Measurements from ENCODE around the gene BCAS3. TPM values are rescaled to one million over a fixed set of nuclear protein-coding genes. Genes with fewer than 3 reads are reported as not detected.
A peak's percentile ranks its signal among the peaks of the same experiment; 100 is the strongest.

The BCAS3 gene
- total and polyA plus RNA-seq, 4 experiments from 2014 or later, result 27.0 to 45.2 (median 41.2) TPM

GRCh38 chr17:61250335-61250890, 572.8 kb downstream of the BCAS3 start:
- ChIA-PET CTCF (ENCODE audit: partially characterized antibody) (no interaction called here), POLR2A (ENCODE audit: partially characterized antibody) (no interaction called here)
- Mint-ChIP-seq H3K9me3 (no peaks in the 10 kb centered on the region), H3K4me3 (no peak overlapping the region), H3K27me3 (no peaks in the 10 kb centered on the region), H3K4me1 (peaks cover 0 to 6% (median 0%) of the 10 kb centered on the region in 4 donors), H3K36me3 (no peaks in the 10 kb centered on the region), H3K27ac (no peak overlapping the region)
- intact Hi-C loops (cut with micrococcal nuclease), result no loop called here
- no peak for DNase-seq
- Histone ChIP-seq H3K27me3 (ENCODE audit: insufficient read depth, low read length) (no peaks in the 10 kb centered on the region), H3K36me3 (ENCODE audit: insufficient read depth, low read length) (no peaks in the 10 kb centered on the region), H3K9me3 (ENCODE audit: control insufficient read depth in 1 of 2, low read length in 2 of 2) (no peaks in the 10 kb centered on the region), H3K4me1 (ENCODE audit: insufficient read depth, low read length) (no peaks in the 10 kb centered on the region), H3K27ac (ENCODE audit: low read depth, low read length) (no peak overlapping the region), H3K4me3 (ENCODE audit: low read length in 2 of 2) (no peak overlapping the region)

GRCh38 chr17:61251939-61252865, 574.6 kb downstream of the BCAS3 start:
- CTCF ChIA-PET (ENCODE audit: partially characterized antibody), result no interaction called here

GRCh38 chr17:61253362-61253761, 575.7 kb downstream of the BCAS3 start:
- Mint-ChIP-seq H3K27ac (peak overlapping the region in 1 of 7 donors; percentile 41), H3K4me3 (no peak overlapping the region), H3K36me3 (no peaks in the 10 kb centered on the region), H3K27me3 (no peaks in the 10 kb centered on the region), H3K9me3 (no peaks in the 10 kb centered on the region), H3K4me1 (peaks cover 0 to 6% (median 0%) of the 10 kb centered on the region in 4 donors)
- no peak overlapping the region for H3K27ac ChIP-seq (ENCODE audit: low read depth, low read length)
- intact Hi-C loops (cut with micrococcal nuclease), result no loop called here
- H3K4me3 ChIP-seq (ENCODE audit: low read length in 2 of 2), result no peak overlapping the region
- no peaks in the 10 kb centered on the region for H3K4me1 ChIP-seq (ENCODE audit: insufficient read depth, low read length)
- ChIA-PET POLR2A (ENCODE audit: partially characterized antibody) (no interaction called here), CTCF (ENCODE audit: partially characterized antibody) (no interaction called here)
- DNase-seq, result no peak
- H3K9me3 ChIP-seq (ENCODE audit: control insufficient read depth in 1 of 2, low read length in 2 of 2), result no peaks in the 10 kb centered on the region
- no peaks in the 10 kb centered on the region for H3K27me3 ChIP-seq (ENCODE audit: insufficient read depth, low read length)
- no peaks in the 10 kb centered on the region for H3K36me3 ChIP-seq (ENCODE audit: insufficient read depth, low read length)

More at GRCh38 chr17:61251939-61252865, 574.6 kb downstream of the BCAS3 start:
- H3K36me3 ChIP-seq (ENCODE audit: insufficient read depth, low read length), result no peaks in the 10 kb centered on the region
- intact Hi-C loops (cut with micrococcal nuclease), result no loop called here
- no peak for DNase-seq
- H3K27me3 ChIP-seq (ENCODE audit: insufficient read depth, low read length), result no peaks in the 10 kb centered on the region
- H3K4me1 Mint-ChIP-seq, result peaks cover 0 to 6% (median 0%) of the 10 kb centered on the region in 4 donors
- H3K4me3 Mint-ChIP-seq, result no peak overlapping the region
- H3K27ac ChIP-seq (ENCODE audit: low read depth, low read length), result no peak overlapping the region
- no peaks in the 10 kb centered on the region for H3K4me1 ChIP-seq (ENCODE audit: insufficient read depth, low read length)
- POLR2A ChIA-PET (ENCODE audit: partially characterized antibody), result no interaction called here
- H3K9me3 ChIP-seq (ENCODE audit: control insufficient read depth in 1 of 2, low read length in 2 of 2), result no peaks in the 10 kb centered on the region
- no peaks in the 10 kb centered on the region for H3K9me3 Mint-ChIP-seq
- no peak overlapping the region for H3K4me3 ChIP-seq (ENCODE audit: low read length in 2 of 2)
- no peaks in the 10 kb centered on the region for H3K36me3 Mint-ChIP-seq
- no peaks in the 10 kb centered on the region for H3K27me3 Mint-ChIP-seq
- peak overlapping the region in 1 of 7 donors; percentile 42 for H3K27ac Mint-ChIP-seq

GRCh38 chr17:61253937-61254574, 576.4 kb downstream of the BCAS3 start:
- Histone ChIP-seq H3K4me3 (ENCODE audit: low read length in 2 of 2) (no peak overlapping the region), H3K36me3 (ENCODE audit: insufficient read depth, low read length) (no peaks in the 10 kb centered on the region), H3K27ac (ENCODE audit: low read depth, low read length) (no peak overlapping the region), H3K9me3 (ENCODE audit: control insufficient read depth in 1 of 2, low read length in 2 of 2) (no peaks in the 10 kb centered on the region), H3K4me1 (ENCODE audit: insufficient read depth, low read length) (no peaks in the 10 kb centered on the region), H3K27me3 (ENCODE audit: insufficient read depth, low read length) (no peaks in the 10 kb centered on the region)
- Mint-ChIP-seq H3K27ac (no peak overlapping the region), H3K36me3 (no peaks in the 10 kb centered on the region), H3K4me1 (peaks cover 0 to 6% (median 0%) of the 10 kb centered on the region in 4 donors), H3K4me3 (no peak overlapping the region), H3K9me3 (no peaks in the 10 kb centered on the region), H3K27me3 (no peaks in the 10 kb centered on the region)
- intact Hi-C loops (cut with micrococcal nuclease), result no loop called here
- POLR2A ChIA-PET (ENCODE audit: partially characterized antibody), result no interaction called here
- CTCF ChIA-PET (ENCODE audit: partially characterized antibody), result no interaction called here
- no peak for DNase-seq

- DNase-seq, result no peak
- H3K27ac ChIP-seq (ENCODE audit: low read depth, low read length), result no peak overlapping the region
- Mint-ChIP-seq H3K27ac (no peak overlapping the region), H3K27me3 (no peaks in the 10 kb centered on the region), H3K9me3 (no peaks in the 10 kb centered on the region), H3K4me1 (peaks cover 0 to 6% (median 0%) of the 10 kb centered on the region in 4 donors), H3K4me3 (no peak overlapping the region), H3K36me3 (no peaks in the 10 kb centered on the region)
- intact Hi-C loops (cut with micrococcal nuclease), result no loop called here
- POLR2A ChIA-PET (ENCODE audit: partially characterized antibody), result no interaction called here
- H3K36me3 ChIP-seq (ENCODE audit: insufficient read depth, low read length), result no peaks in the 10 kb centered on the region
- CTCF ChIA-PET (ENCODE audit: partially characterized antibody), result no interaction called here
- H3K4me1 ChIP-seq (ENCODE audit: insufficient read depth, low read length), result no peaks in the 10 kb centered on the region
- H3K27me3 ChIP-seq (ENCODE audit: insufficient read depth, low read length), result no peaks in the 10 kb centered on the region
- no peaks in the 10 kb centered on the region for H3K9me3 ChIP-seq (ENCODE audit: control insufficient read depth in 1 of 2, low read length in 2 of 2)
- H3K4me3 ChIP-seq (ENCODE audit: low read length in 2 of 2), result no peak overlapping the region
Observed at GRCh38 chr17:61254904-61255303, 577.3 kb downstream of the BCAS3 start.

- CTCF ChIA-PET (ENCODE audit: partially characterized antibody), result no interaction called here
Observed at GRCh38 chr17:61255647-61256046, 578.0 kb downstream of the BCAS3 start.

GRCh38 chr17:61259360-61259759, 581.7 kb downstream of the BCAS3 start:
- no peak overlapping the region for H3K27ac ChIP-seq (ENCODE audit: low read depth, low read length)
- ChIA-PET CTCF (ENCODE audit: partially characterized antibody) (no interaction called here), POLR2A (ENCODE audit: partially characterized antibody) (no interaction called here)
- no peaks in the 10 kb centered on the region for H3K4me1 ChIP-seq (ENCODE audit: insufficient read depth, low read length)
- no peak overlapping the region for H3K4me3 Mint-ChIP-seq
- no peaks in the 10 kb centered on the region for H3K36me3 ChIP-seq (ENCODE audit: insufficient read depth, low read length)
- H3K4me1 Mint-ChIP-seq, result no peaks in the 10 kb centered on the region
- no peaks in the 10 kb centered on the region for H3K27me3 Mint-ChIP-seq
- intact Hi-C loops (cut with micrococcal nuclease), result no loop called here
- no peaks in the 10 kb centered on the region for H3K9me3 ChIP-seq (ENCODE audit: control insufficient read depth in 1 of 2, low read length in 2 of 2)
- no peak for DNase-seq
- H3K9me3 Mint-ChIP-seq, result no peaks in the 10 kb centered on the region
- H3K27ac Mint-ChIP-seq, result no peak overlapping the region
- no peak overlapping the region for H3K4me3 ChIP-seq (ENCODE audit: low read length in 2 of 2)
- H3K36me3 Mint-ChIP-seq, result peaks cover 0 to 4% of the 10 kb centered on the region in 2 donors
- H3K27me3 ChIP-seq (ENCODE audit: insufficient read depth, low read length), result no peaks in the 10 kb centered on the region

More at GRCh38 chr17:61255647-61256046, 578.0 kb downstream of the BCAS3 start:
- no peaks in the 10 kb centered on the region for H3K4me1 ChIP-seq (ENCODE audit: insufficient read depth, low read length)
- no peak for DNase-seq
- Mint-ChIP-seq H3K4me3 (no peak overlapping the region), H3K36me3 (no peaks in the 10 kb centered on the region), H3K9me3 (no peaks in the 10 kb centered on the region), H3K27ac (no peak overlapping the region), H3K27me3 (no peaks in the 10 kb centered on the region), H3K4me1 (peaks cover 0 to 6% (median 0%) of the 10 kb centered on the region in 4 donors)
- H3K36me3 ChIP-seq (ENCODE audit: insufficient read depth, low read length), result no peaks in the 10 kb centered on the region
- no peak overlapping the region for H3K4me3 ChIP-seq (ENCODE audit: low read length in 2 of 2)
- POLR2A ChIA-PET (ENCODE audit: partially characterized antibody), result no interaction called here
- intact Hi-C loops (cut with micrococcal nuclease), result no loop called here
- no peak overlapping the region for H3K27ac ChIP-seq (ENCODE audit: low read depth, low read length)
- no peaks in the 10 kb centered on the region for H3K27me3 ChIP-seq (ENCODE audit: insufficient read depth, low read length)
- H3K9me3 ChIP-seq (ENCODE audit: control insufficient read depth in 1 of 2, low read length in 2 of 2), result no peaks in the 10 kb centered on the region
